Esophagus muscularis mucosa (tissue), 2 donors: ENCODE results near the gene NTN4.

Experiments used
- EP300 ChIP-seq: sonication (generic); formaldehyde crosslinking; IDR thresholded peaks from one replicate; pipeline ENCODE4 v1.6.1; 2017; ENCODE audit warnings: antibody characterized with exemption
- POLR2A ChIP-seq: fragments of 450-650 bp; IDR thresholded peaks from one replicate; pipeline ENCODE4 v1.6.1; 2017; ENCODE audit warnings: antibody characterized with exemption, moderate library complexity, mild to moderate bottlenecking, low read depth

GRCh38 chr12:95830335-95831089 lies 39.9 kb upstream of the NTN4 start:
- TF ChIP-seq POLR2A = no peak
- TF ChIP-seq EP300 = no peak
